Measurements from ENCODE around the gene EIF5B.

- TF ChIP-seq, protein P1, sequence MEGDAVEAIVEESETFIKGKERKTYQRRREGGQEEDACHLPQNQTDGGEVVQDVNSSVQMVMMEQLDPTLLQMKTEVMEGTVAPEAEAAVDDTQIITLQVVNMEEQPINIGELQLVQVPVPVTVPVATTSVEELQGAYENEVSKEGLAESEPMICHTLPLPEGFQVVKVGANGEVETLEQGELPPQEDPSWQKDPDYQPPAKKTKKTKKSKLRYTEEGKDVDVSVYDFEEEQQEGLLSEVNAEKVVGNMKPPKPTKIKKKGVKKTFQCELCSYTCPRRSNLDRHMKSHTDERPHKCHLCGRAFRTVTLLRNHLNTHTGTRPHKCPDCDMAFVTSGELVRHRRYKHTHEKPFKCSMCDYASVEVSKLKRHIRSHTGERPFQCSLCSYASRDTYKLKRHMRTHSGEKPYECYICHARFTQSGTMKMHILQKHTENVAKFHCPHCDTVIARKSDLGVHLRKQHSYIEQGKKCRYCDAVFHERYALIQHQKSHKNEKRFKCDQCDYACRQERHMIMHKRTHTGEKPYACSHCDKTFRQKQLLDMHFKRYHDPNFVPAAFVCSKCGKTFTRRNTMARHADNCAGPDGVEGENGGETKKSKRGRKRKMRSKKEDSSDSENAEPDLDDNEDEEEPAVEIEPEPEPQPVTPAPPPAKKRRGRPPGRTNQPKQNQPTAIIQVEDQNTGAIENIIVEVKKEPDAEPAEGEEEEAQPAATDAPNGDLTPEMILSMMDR (IDR thresholded peaks at IDR 0.05) = no peak
- TF ChIP-seq POLR2A (IDR thresholded peaks at IDR 0.05) = no peak
Observed at GRCh38 chr2:99448556-99448955, 111.4 kb downstream of the EIF5B start.

Measured in sigmoid colon (tissue), 3 donors.